Neural cell (in vitro differentiated cells): ENCODE measurements around the gene RAB11FIP3. TPM values are rescaled to one million over a fixed set of nuclear protein-coding genes. Genes with fewer than 3 reads are reported as not detected.
A peak's percentile ranks its signal among the peaks of the same experiment; 100 is the strongest.

Source experiments
- H2AFZ ChIP-seq: fragments of 200-600, 300-800 bp; sonication (generic), shearing (Covaris generic); 2 replicates; pipeline ENCODE4 v1.6.0; 2014; ENCODE audit warnings: low read depth, mild to moderate bottlenecking, antibody characterized with exemption, low read length, moderate library complexity
- H3F3A ChIP-seq: fragments of 200-600 bp; shearing (Covaris generic); 2 replicates; pipeline ENCODE4 v1.6.1; 2016; ENCODE audit warnings: mild to moderate bottlenecking, moderate library complexity, mixed read lengths, antibody characterized with exemption, low read length; ENCODE audit not compliant: insufficient read depth, poor library complexity, severe bottlenecking
- H3K27ac ChIP-seq: fragments of 200-600, 300-800 bp; sonication (generic), shearing (Covaris generic); 2 replicates; pipeline ENCODE4 v1.5.1; 2014; ENCODE audit warnings: mild to moderate bottlenecking, low read length, moderate library complexity
- H3K27me3 ChIP-seq: fragments of 300-800, 200-600 bp; sonication (generic), shearing (Covaris generic); 2 replicates; pipeline ENCODE4 v1.6.0; 2014; ENCODE audit warnings: mild to moderate bottlenecking, low read depth, low read length, moderate library complexity; ENCODE audit not compliant: insufficient read depth
- H3K36me3 ChIP-seq: fragments of 300-800, 200-600 bp; sonication (generic), shearing (Covaris generic); 2 replicates; pipeline ENCODE4 v1.5.1; 2014; ENCODE audit warnings: mild to moderate bottlenecking, antibody characterized with exemption, low read length, moderate library complexity; ENCODE audit not compliant: insufficient read depth
- H3K4me2 ChIP-seq: fragments of 300-800, 200-600 bp; sonication (generic), shearing (Covaris generic); 2 replicates; pipeline ENCODE4 v1.6.0; 2014; ENCODE audit warnings: mild to moderate bottlenecking, low read length
- H3K4me3 ChIP-seq: fragments of 300-800, 200-600 bp; sonication (generic), shearing (Covaris generic); 2 replicates; pipeline ENCODE4 v1.5.1; 2014; ENCODE audit warnings: mild to moderate bottlenecking, low read length, moderate library complexity
- H3K79me2 ChIP-seq: fragments of 200-600 bp; shearing (Covaris generic); replicated peaks from 2 replicates; pipeline ENCODE4 v1.6.0; 2014; ENCODE audit warnings: mild to moderate bottlenecking, low read length, moderate library complexity; ENCODE audit not compliant: insufficient read depth
- H3K9ac ChIP-seq: fragments of 300-800, 200-600 bp; sonication (generic), shearing (Covaris generic); 2 replicates; pipeline ENCODE4 v1.6.1; 2016; ENCODE audit warnings: mild to moderate bottlenecking, low read length, mixed read lengths
- H3K9me2 ChIP-seq: fragments of 200-600 bp; shearing (Covaris generic); 2 replicates; pipeline ENCODE4 v1.6.1; 2016; ENCODE audit warnings: mild to moderate bottlenecking, low read length, mixed read lengths; ENCODE audit not compliant: insufficient read depth
- H3K9me3 ChIP-seq: fragments of 200-600, 300-800 bp; sonication (generic), shearing (Covaris generic); 2 replicates; pipeline ENCODE4 v1.6.1; 2016; ENCODE audit warnings: mild to moderate bottlenecking, mixed run types, low read length, moderate library complexity, mixed read lengths
- H4K20me1 ChIP-seq: fragments of 200-600 bp; shearing (Covaris generic); 2 replicates; pipeline ENCODE4 v1.6.1; 2016; ENCODE audit warnings: mild to moderate bottlenecking, mixed run types; ENCODE audit not compliant: insufficient read depth
- CTCF ChIP-seq: fragments of 450-650 bp; IDR thresholded peaks from 2 replicates; pipeline ENCODE4 v1.5.1; 2014; ENCODE audit warnings: antibody characterized with exemption, mild to moderate bottlenecking, moderate library complexity; ENCODE audit not compliant: poor library complexity, severe bottlenecking
- EP300 ChIP-seq: fragments of 450-650 bp; conservative IDR thresholded peaks from 2 replicates; pipeline ENCODE4 v1.6.1; 2014; ENCODE audit warnings: antibody characterized with exemption, mild to moderate bottlenecking, moderate library complexity; ENCODE audit not compliant: poor library complexity, severe bottlenecking
- EZH2 ChIP-seq: fragments of 200-600, 300-800 bp; shearing (Covaris generic), sonication (generic); IDR thresholded peaks from 2 replicates; pipeline ENCODE4 v1.6.1; 2014; ENCODE audit warnings: antibody characterized with exemption, low read length, borderline replicate concordance, mild to moderate bottlenecking; ENCODE audit not compliant: insufficient read depth, poor library complexity, severe bottlenecking
- MXI1 ChIP-seq: fragments of 450-650 bp; conservative IDR thresholded peaks from 2 replicates; pipeline ENCODE4 v1.6.1; 2014; ENCODE audit warnings: antibody characterized with exemption, mild to moderate bottlenecking; ENCODE audit not compliant: poor library complexity, severe bottlenecking
- POLR2AphosphoS5 ChIP-seq: IDR thresholded peaks from 2 replicates; pipeline ENCODE4 v1.6.1; 2012
- RAD21 ChIP-seq: fragments of 450-650 bp; conservative IDR thresholded peaks from 2 replicates; pipeline ENCODE4 v1.6.1; 2014; ENCODE audit warnings: antibody characterized with exemption, mild to moderate bottlenecking, moderate library complexity
- REST ChIP-seq: IDR thresholded peaks from 2 replicates; pipeline ENCODE4 v1.6.1; 2012; ENCODE audit warnings: borderline replicate concordance
- SMC3 ChIP-seq: fragments of 450-650 bp; conservative IDR thresholded peaks from 2 replicates; pipeline ENCODE4 v1.6.1; 2014; ENCODE audit warnings: antibody characterized with exemption, mild to moderate bottlenecking, moderate library complexity; ENCODE audit not compliant: poor library complexity
- TAF1 ChIP-seq: IDR thresholded peaks from 2 replicates; pipeline ENCODE4 v1.6.1; 2012; ENCODE audit warnings: low read depth
- polyA plus RNA-seq: library from polyadenylated mRNA; depleted of rRNA; stranded (reverse); fragments of >200 nt; gene quantifications from 2 replicates; pipeline ENCODE4 v1.2.3, GENCODE V29; 2014

The RAB11FIP3 gene
- polyA plus RNA-seq, 1 donor from 2014 or later = 55.0 TPM

GRCh38 chr16:396605-397004 lies 28.8 kb upstream of the RAB11FIP3 start:
- no peaks in the 10 kb centered on the region for H3K9me2 ChIP-seq
- no peaks in the 10 kb centered on the region for H3K79me2 ChIP-seq
- TF ChIP-seq MXI1 (no peak), POLR2AphosphoS5 (peak; percentile 2)
- no peaks in the 10 kb centered on the region for H3K36me3 ChIP-seq
- no peak overlapping the region for H3K4me2 ChIP-seq
- H2AFZ ChIP-seq = no peak overlapping the region
- H3K4me3 ChIP-seq = peak overlapping the region; percentile 62
- no peaks in the 10 kb centered on the region for H3K27me3 ChIP-seq
- no peaks in the 10 kb centered on the region for H4K20me1 ChIP-seq
- no peaks in the 10 kb centered on the region for H3F3A ChIP-seq
- H3K9ac ChIP-seq = peak overlapping the region; percentile 47
- H3K27ac ChIP-seq = peak overlapping the region; percentile 36
- H3K9me3 ChIP-seq = no peaks in the 10 kb centered on the region

- no peaks in the 10 kb centered on the region for H3K27me3 ChIP-seq
- TF ChIP-seq EP300 = no peak
- peak; percentile 57 for TF ChIP-seq MXI1
- no peak for TF ChIP-seq SMC3
- no peak for TF ChIP-seq RAD21
- TF ChIP-seq POLR2AphosphoS5 = peak; percentile 2
- TF ChIP-seq EZH2 = no peak
- H3K36me3 ChIP-seq = no peaks in the 10 kb centered on the region
- no peaks in the 10 kb centered on the region for H3F3A ChIP-seq
- H3K27ac ChIP-seq = peak within 1 kb of the TSS; percentile 36
- H3K9ac ChIP-seq = peak within 1 kb of the TSS; percentile 65
- H3K9me3 ChIP-seq = no peaks in the 10 kb centered on the region
- no peaks in the 10 kb centered on the region for H4K20me1 ChIP-seq
- no peaks in the 10 kb centered on the region for H3K79me2 ChIP-seq
- no peaks in the 10 kb centered on the region for H3K9me2 ChIP-seq
- H3K4me2 ChIP-seq = no peak within 1 kb of the TSS
- H3K4me3 ChIP-seq = peak within 1 kb of the TSS; percentile 62
- no peak within 1 kb of the TSS for H2AFZ ChIP-seq
Measured at GRCh38 chr16:397135-397661, 28.3 kb upstream of the RAB11FIP3 start, which contains the start of gene NME4. TSS of gene NME4 (plus strand) at chr16:397199. CDS start at chr16:397223, 24 bp downstream.

GRCh38 chr16:397736-398332 lies 27.6 kb upstream of the RAB11FIP3 start:
- peak overlapping the region; percentile 33 for H3K4me3 ChIP-seq
- no peaks in the 10 kb centered on the region for H3K9me2 ChIP-seq
- H2AFZ ChIP-seq = no peak overlapping the region
- H4K20me1 ChIP-seq = no peaks in the 10 kb centered on the region
- H3K27me3 ChIP-seq = no peaks in the 10 kb centered on the region
- no peaks in the 10 kb centered on the region for H3K9me3 ChIP-seq
- no peaks in the 10 kb centered on the region for H3F3A ChIP-seq
- TF ChIP-seq SMC3 = no peak
- no peak for TF ChIP-seq RAD21
- no peak for TF ChIP-seq REST
- no peak for TF ChIP-seq CTCF
- TF ChIP-seq EZH2 = no peak
- TF ChIP-seq POLR2AphosphoS5 = no peak
- no peak for TF ChIP-seq TAF1
- no peak for TF ChIP-seq MXI1
- TF ChIP-seq EP300 = no peak
- H3K36me3 ChIP-seq = no peaks in the 10 kb centered on the region
- no peak overlapping the region for H3K27ac ChIP-seq
- no peak overlapping the region for H3K4me2 ChIP-seq
- no peak overlapping the region for H3K9ac ChIP-seq
- no peaks in the 10 kb centered on the region for H3K79me2 ChIP-seq
